Keratinocyte (primary cell): Measurements from ENCODE around the gene G3BP1. TPM values are rescaled to one million over a fixed set of nuclear protein-coding genes. Genes with fewer than 3 reads are reported as not detected.
A peak's percentile ranks its signal among the peaks of the same experiment; 100 is the strongest.

ENCODE experiments used
- DNase-seq: peaks from one replicate; pipeline ENCODE4 v3.0.0-alpha.2; 2011; ENCODE audit warnings: low read depth, missing footprints, low spot score
- FAIRE-seq: peaks from 2 replicates; lab custom pipeline; 2011; peaks lifted over from hg19 to GRCh38; lab: Jason Lieb, UNC
- H2AFZ ChIP-seq: 2 replicates; pipeline ENCODE4 v1.6.0; 2012; ENCODE audit warnings: low read length, control low read depth, inconsistent platforms; ENCODE audit not compliant: control insufficient read depth
- H3K27ac ChIP-seq: 2 replicates; pipeline ENCODE4 v1.5.1; 2011; ENCODE audit warnings: low read length; ENCODE audit not compliant: control insufficient read depth, insufficient read depth
- H3K27me3 ChIP-seq: 3 replicates; pipeline ENCODE4 v1.6.0; 2011; ENCODE audit warnings: low read length; ENCODE audit not compliant: control insufficient read depth, insufficient read depth; ENCODE audit errors: extremely low read depth
- H3K36me3 ChIP-seq, 2 experiments: 2 replicates in 1 of 2; 3 replicates in 1 of 2; pipeline ENCODE4 v1.5.1; 2011; ENCODE audit warnings: low read length in 2 of 2, mild to moderate bottlenecking in 1 of 2; ENCODE audit not compliant: control insufficient read depth in 2 of 2, insufficient read depth in 2 of 2; ENCODE audit errors: extremely low read depth in 1 of 2
- H3K4me1 ChIP-seq: 3 replicates; pipeline ENCODE4 v1.5.1; 2011; ENCODE audit warnings: low read length; ENCODE audit not compliant: control insufficient read depth, insufficient read depth; ENCODE audit errors: extremely low read depth
- H3K4me2 ChIP-seq: 3 replicates; pipeline ENCODE4 v1.6.0; 2011; ENCODE audit warnings: low read depth, low read length; ENCODE audit not compliant: control insufficient read depth, insufficient read depth; ENCODE audit errors: extremely low read depth
- H3K4me3 ChIP-seq, 3 experiments: fragments of 200-600 bp in 1 of 3; sonication (generic) in 1 of 3; 2 replicates in 2 of 3; 3 replicates in 1 of 3; pipeline ENCODE4 v1.5.1; 2011 to 2016; ENCODE audit warnings: low read length in 3 of 3, mild to moderate bottlenecking in 3 of 3, control low read depth in 2 of 3, inconsistent platforms in 1 of 3, low read depth in 1 of 3, mixed read lengths in 1 of 3, mixed run types in 1 of 3, moderate library complexity in 1 of 3; ENCODE audit not compliant: control insufficient read depth in 2 of 3, insufficient read depth in 2 of 3; ENCODE audit errors: extremely low read depth in 1 of 3
- H3K79me2 ChIP-seq: 2 replicates; pipeline ENCODE4 v1.6.0; 2012; ENCODE audit warnings: low read length; ENCODE audit not compliant: control insufficient read depth, insufficient read depth
- H3K9ac ChIP-seq: 3 replicates; pipeline ENCODE4 v1.6.0; 2011; ENCODE audit warnings: low read length; ENCODE audit not compliant: control insufficient read depth, insufficient read depth; ENCODE audit errors: extremely low read depth
- H3K9me1 ChIP-seq: 3 replicates; pipeline ENCODE4 v1.6.0; 2011; ENCODE audit warnings: low read length; ENCODE audit not compliant: control insufficient read depth, insufficient read depth; ENCODE audit errors: extremely low read depth
- H3K9me3 ChIP-seq: 2 replicates; pipeline ENCODE4 v1.5.1; 2012; ENCODE audit warnings: low read depth, low read length; ENCODE audit not compliant: control insufficient read depth
- H4K20me1 ChIP-seq: 3 replicates; pipeline ENCODE4 v1.6.0; 2011; ENCODE audit warnings: low read length; ENCODE audit not compliant: control insufficient read depth, insufficient read depth; ENCODE audit errors: extremely low read depth
- CTCF ChIP-seq, 3 experiments: IDR thresholded peaks in 1 of 3; conservative IDR thresholded peaks in 1 of 3; optimal IDR thresholded peaks in 1 of 3; 2 replicates in 2 of 3; 3 replicates in 1 of 3; pipeline versions ENCODE3 to v1.5.1; 2011; ENCODE audit warnings: low read length in 3 of 3, mild to moderate bottlenecking in 3 of 3, moderate library complexity in 2 of 3, control low read depth in 1 of 3, inconsistent platforms in 1 of 3; ENCODE audit not compliant: insufficient read depth in 2 of 3; ENCODE audit errors: extremely low read depth in 1 of 3
- EZH2 ChIP-seq: IDR thresholded peaks from one replicate; pipeline ENCODE4 v1.6.1; 2012; ENCODE audit warnings: inconsistent platforms, mild to moderate bottlenecking, low read length, moderate library complexity
- dilution Hi-C: fragments of 300-500 bp; cut with MboI; formaldehyde crosslinking; loops from one replicate; pipeline ENCODE4 v1.7.0; 2020; ENCODE audit warnings: low sequenced_read_pairs; ENCODE audit not compliant: extremely low pct_ligation_motif_present
- polyA plus RNA-seq, 5 experiments: library from polyadenylated mRNA; depleted of rRNA in 3 of 5; stranded (reverse) in 3 of 5; stranded (forward) in 1 of 5; unstranded in 1 of 5; fragments of >200 nt; gene quantifications; 1 replicate in 1 of 5; 2 replicates in 3 of 5; 3 replicates in 1 of 5; pipeline versions ENCODE4 v1.2.1 to v1.2.3, GENCODE V29; 2011 to 2012; ENCODE audit warnings: missing spikeins in 2 of 5, low read depth in 1 of 5, low replicate concordance in 1 of 5

G3BP1 gene
- polyA plus RNA-seq, 1 donor (not counting 4 experiments of a cell fraction or from before 2014, with no cell fraction given): 137 TPM

GRCh38 chr5:151822141-151822540 lies 50.4 kb downstream of the G3BP1 start:
- FAIRE-seq (no peak), DNase-seq (no peak)
- no peaks in the 10 kb centered on the region for H3K79me2 ChIP-seq
- H3K4me2 ChIP-seq: no peak overlapping the region
- dilution Hi-C loops: no loop called here
- TF ChIP-seq EZH2: no peak
- no peak for TF ChIP-seq CTCF (optimal IDR thresholded peaks at IDR 0.05 in 1 of 3, IDR thresholded peaks at IDR 0.05 in 1 of 3, conservative IDR thresholded peaks at IDR 0.05 in 1 of 3; ENCODE audit: extremely low read depth in 1 of 3, insufficient read depth in 2 of 3, low read length in 3 of 3)
- H3K9ac ChIP-seq: no peak overlapping the region
- H3K27ac ChIP-seq: no peak overlapping the region
- H3K4me3 ChIP-seq: no peak overlapping the region
- no peaks in the 10 kb centered on the region for H3K27me3 ChIP-seq
- H4K20me1 ChIP-seq: peaks cover 4% of the 10 kb centered on the region
- H2AFZ ChIP-seq: no peak overlapping the region
- peaks cover 3% of the 10 kb centered on the region for H3K9me1 ChIP-seq
- no peaks in the 10 kb centered on the region for H3K9me3 ChIP-seq
- H3K4me1 ChIP-seq: peaks cover 11% of the 10 kb centered on the region
- H3K36me3 ChIP-seq: peaks cover 1 to 5% of the 10 kb centered on the region in 2 experiments

GRCh38 chr5:151825445-151825844 lies 53.7 kb downstream of the G3BP1 start:
- no peak overlapping the region for H2AFZ ChIP-seq
- no peaks in the 10 kb centered on the region for H3K9me3 ChIP-seq
- H3K9me1 ChIP-seq: no peaks in the 10 kb centered on the region
- H3K79me2 ChIP-seq: no peaks in the 10 kb centered on the region
- H3K4me1 ChIP-seq: no peaks in the 10 kb centered on the region
- H3K36me3 ChIP-seq: peaks cover 3 to 5% of the 10 kb centered on the region in 2 experiments
- no peak overlapping the region for H3K27ac ChIP-seq
- no peaks in the 10 kb centered on the region for H3K27me3 ChIP-seq
- H3K4me2 ChIP-seq: no peak overlapping the region
- TF ChIP-seq CTCF (optimal IDR thresholded peaks at IDR 0.05 in 1 of 3, IDR thresholded peaks at IDR 0.05 in 1 of 3, conservative IDR thresholded peaks at IDR 0.05 in 1 of 3; ENCODE audit: extremely low read depth in 1 of 3, insufficient read depth in 2 of 3, low read length in 3 of 3) (peak; percentile 81 to 93 (median 82)), EZH2 (no peak)
- FAIRE-seq (peak; percentile 89), DNase-seq (no peak)
- dilution Hi-C loops: loop anchor here (25.0 kb wide), 1 partner anchor 312 kb away; no protein-coding TSS in a partner anchor
- no peak overlapping the region for H3K4me3 ChIP-seq
- no peak overlapping the region for H3K9ac ChIP-seq
- peaks cover 4% of the 10 kb centered on the region for H4K20me1 ChIP-seq
